ENCODE results near the gene MACF1.

DNA sequence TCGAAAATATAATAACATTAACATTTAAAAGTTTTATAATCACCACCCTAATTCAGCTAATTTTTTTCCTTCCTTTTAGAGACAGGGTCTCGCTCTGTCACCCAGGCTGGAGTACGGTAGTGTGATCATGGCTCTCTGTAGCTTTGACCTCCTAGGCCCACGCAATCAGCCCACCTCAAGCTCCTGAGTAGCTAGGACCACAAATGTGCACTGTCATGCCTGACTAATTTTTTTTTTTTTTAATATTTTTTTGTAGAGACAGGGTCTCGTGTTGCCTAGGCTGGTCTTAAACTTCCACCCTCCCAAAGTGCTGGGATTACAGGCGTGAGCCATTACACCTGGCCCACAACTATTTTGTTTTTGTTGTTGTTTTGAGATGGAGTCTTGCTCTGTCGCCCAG, 172.2 kb downstream of the MACF1 start:
- TF ChIP-seq RNF2 (conservative IDR thresholded peaks at IDR 0.05; ENCODE audit: low read depth) (no peak), ZSCAN20 (CRISPR knock-in tag; IDR thresholded peaks at IDR 0.05; ENCODE audit: borderline replicate concordance) (no peak), POLR2AphosphoS5 (IDR thresholded peaks at IDR 0.05; ENCODE audit: low read depth, low read length) (no peak), PITX1 (CRISPR knock-in tag; IDR thresholded peaks at IDR 0.05) (no peak), ZNF484 (CRISPR knock-in tag; IDR thresholded peaks at IDR 0.05; ENCODE audit: borderline replicate concordance, low read depth) (no peak), ZNF460 (CRISPR knock-in tag; IDR thresholded peaks at IDR 0.05; ENCODE audit: borderline replicate concordance) (no peak), ZNF768 (CRISPR knock-in tag; IDR thresholded peaks at IDR 0.05) (no peak), TCF7L2 (IDR thresholded peaks at IDR 0.05; ENCODE audit: low read depth, low read length) (no peak), RFX5 (IDR thresholded peaks at IDR 0.05; ENCODE audit: low read depth, low read length) (no peak)
- TF ChIP-seq, protein P1, sequence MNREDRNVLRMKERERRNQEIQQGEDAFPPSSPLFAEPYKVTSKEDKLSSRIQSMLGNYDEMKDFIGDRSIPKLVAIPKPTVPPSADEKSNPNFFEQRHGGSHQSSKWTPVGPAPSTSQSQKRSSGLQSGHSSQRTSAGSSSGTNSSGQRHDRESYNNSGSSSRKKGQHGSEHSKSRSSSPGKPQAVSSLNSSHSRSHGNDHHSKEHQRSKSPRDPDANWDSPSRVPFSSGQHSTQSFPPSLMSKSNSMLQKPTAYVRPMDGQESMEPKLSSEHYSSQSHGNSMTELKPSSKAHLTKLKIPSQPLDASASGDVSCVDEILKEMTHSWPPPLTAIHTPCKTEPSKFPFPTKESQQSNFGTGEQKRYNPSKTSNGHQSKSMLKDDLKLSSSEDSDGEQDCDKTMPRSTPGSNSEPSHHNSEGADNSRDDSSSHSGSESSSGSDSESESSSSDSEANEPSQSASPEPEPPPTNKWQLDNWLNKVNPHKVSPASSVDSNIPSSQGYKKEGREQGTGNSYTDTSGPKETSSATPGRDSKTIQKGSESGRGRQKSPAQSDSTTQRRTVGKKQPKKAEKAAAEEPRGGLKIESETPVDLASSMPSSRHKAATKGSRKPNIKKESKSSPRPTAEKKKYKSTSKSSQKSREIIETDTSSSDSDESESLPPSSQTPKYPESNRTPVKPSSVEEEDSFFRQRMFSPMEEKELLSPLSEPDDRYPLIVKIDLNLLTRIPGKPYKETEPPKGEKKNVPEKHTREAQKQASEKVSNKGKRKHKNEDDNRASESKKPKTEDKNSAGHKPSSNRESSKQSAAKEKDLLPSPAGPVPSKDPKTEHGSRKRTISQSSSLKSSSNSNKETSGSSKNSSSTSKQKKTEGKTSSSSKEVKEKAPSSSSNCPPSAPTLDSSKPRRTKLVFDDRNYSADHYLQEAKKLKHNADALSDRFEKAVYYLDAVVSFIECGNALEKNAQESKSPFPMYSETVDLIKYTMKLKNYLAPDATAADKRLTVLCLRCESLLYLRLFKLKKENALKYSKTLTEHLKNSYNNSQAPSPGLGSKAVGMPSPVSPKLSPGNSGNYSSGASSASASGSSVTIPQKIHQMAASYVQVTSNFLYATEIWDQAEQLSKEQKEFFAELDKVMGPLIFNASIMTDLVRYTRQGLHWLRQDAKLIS (CRISPR knock-in tag; IDR thresholded peaks at IDR 0.05): no peak
- TF ChIP-seq, protein P2, sequence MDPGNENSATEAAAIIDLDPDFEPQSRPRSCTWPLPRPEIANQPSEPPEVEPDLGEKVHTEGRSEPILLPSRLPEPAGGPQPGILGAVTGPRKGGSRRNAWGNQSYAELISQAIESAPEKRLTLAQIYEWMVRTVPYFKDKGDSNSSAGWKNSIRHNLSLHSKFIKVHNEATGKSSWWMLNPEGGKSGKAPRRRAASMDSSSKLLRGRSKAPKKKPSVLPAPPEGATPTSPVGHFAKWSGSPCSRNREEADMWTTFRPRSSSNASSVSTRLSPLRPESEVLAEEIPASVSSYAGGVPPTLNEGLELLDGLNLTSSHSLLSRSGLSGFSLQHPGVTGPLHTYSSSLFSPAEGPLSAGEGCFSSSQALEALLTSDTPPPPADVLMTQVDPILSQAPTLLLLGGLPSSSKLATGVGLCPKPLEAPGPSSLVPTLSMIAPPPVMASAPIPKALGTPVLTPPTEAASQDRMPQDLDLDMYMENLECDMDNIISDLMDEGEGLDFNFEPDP (CRISPR knock-in tag; conservative IDR thresholded peaks at IDR 0.05): no peak
- TF ChIP-seq, protein P3, sequence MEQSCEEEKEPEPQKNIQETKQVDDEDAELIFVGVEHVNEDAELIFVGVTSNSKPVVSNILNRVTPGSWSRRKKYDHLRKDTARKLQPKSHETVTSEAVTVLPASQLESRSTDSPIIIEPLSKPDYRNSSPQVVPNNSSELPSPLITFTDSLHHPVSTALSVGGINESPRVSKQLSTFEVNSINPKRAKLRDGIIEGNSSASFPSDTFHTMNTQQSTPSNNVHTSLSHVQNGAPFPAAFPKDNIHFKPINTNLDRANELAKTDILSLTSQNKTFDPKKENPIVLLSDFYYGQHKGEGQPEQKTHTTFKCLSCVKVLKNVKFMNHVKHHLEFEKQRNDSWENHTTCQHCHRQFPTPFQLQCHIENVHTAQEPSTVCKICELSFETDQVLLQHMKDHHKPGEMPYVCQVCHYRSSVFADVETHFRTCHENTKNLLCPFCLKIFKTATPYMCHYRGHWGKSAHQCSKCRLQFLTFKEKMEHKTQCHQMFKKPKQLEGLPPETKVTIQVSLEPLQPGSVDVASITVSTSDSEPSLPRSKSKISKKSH (CRISPR knock-in tag; IDR thresholded peaks at IDR 0.05; ENCODE audit: borderline replicate concordance): no peak
- TF ChIP-seq, protein P4, sequence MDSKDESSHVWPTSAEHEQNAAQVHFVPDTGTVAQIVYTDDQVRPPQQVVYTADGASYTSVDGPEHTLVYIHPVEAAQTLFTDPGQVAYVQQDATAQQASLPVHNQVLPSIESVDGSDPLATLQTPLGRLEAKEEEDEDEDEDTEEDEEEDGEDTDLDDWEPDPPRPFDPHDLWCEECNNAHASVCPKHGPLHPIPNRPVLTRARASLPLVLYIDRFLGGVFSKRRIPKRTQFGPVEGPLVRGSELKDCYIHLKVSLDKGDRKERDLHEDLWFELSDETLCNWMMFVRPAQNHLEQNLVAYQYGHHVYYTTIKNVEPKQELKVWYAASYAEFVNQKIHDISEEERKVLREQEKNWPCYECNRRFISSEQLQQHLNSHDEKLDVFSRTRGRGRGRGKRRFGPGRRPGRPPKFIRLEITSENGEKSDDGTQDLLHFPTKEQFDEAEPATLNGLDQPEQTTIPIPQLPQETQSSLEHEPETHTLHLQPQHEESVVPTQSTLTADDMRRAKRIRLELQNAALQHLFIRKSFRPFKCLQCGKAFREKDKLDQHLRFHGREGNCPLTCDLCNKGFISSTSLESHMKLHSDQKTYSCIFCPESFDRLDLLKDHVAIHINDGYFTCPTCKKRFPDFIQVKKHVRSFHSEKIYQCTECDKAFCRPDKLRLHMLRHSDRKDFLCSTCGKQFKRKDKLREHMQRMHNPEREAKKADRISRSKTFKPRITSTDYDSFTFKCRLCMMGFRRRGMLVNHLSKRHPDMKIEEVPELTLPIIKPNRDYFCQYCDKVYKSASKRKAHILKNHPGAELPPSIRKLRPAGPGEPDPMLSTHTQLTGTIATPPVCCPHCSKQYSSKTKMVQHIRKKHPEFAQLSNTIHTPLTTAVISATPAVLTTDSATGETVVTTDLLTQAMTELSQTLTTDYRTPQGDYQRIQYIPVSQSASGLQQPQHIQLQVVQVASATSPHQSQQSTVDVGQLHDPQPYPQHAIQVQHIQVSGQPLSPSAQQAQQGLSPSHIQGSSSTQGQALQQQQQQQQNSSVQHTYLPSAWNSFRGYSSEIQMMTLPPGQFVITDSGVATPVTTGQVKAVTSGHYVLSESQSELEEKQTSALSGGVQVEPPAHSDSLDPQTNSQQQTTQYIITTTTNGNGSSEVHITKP (CRISPR knock-in tag; IDR thresholded peaks at IDR 0.05; ENCODE audit: low read depth): no peak

Data from HepG2 (cell line).